SK-N-SH (cell line): ENCODE data around the gene NXPH4. TPM values are rescaled to one million over a fixed set of nuclear protein-coding genes. Genes with fewer than 3 reads are reported as not detected.

ENCODE experiments used
- CTCF ChIA-PET: fragments of 300-600, 350-600 bp; formaldehyde crosslinking; extraction: SDS; loops from one replicate; lab custom pipeline; 2021; lab: Yijun Ruan, JAX
- POLR2A ChIA-PET: fragments of 350-600 bp; sonication (Branson Sonifier 250); formaldehyde crosslinking; extraction: SDS; loops from one replicate; lab custom pipeline; 2020; ENCODE audit warnings: antibody characterized with exemption, inconsistent platforms; lab: Yijun Ruan, JAX
- DNase-seq: peaks from one replicate; pipeline ENCODE4 v3.0.0; 2012
- H2AFZ ChIP-seq: fragments of 200-600 bp; sonication (generic); 2 replicates; pipeline ENCODE4 v1.8.1; 2016; ENCODE audit warnings: antibody characterized with exemption, mild to moderate bottlenecking, low read depth
- H3F3A ChIP-seq: fragments of 200-600 bp; sonication (generic); replicated peaks from 2 replicates; pipeline ENCODE3; 2016; ENCODE audit warnings: antibody characterized with exemption, mild to moderate bottlenecking; ENCODE audit not compliant: insufficient read depth
- H3K27ac ChIP-seq, 2 experiments: fragments of 200-500 bp in 1 of 2; fragments of 200-600 bp in 1 of 2; sonication (Bioruptor generic) in 1 of 2; sonication (generic), shearing (Covaris generic) in 1 of 2; 2 replicates each; pipeline versions ENCODE4 v1.5.1 to v1.6.1; 2014 to 2016; ENCODE audit warnings: low read depth in 2 of 2, inconsistent platforms in 1 of 2, low read length in 1 of 2, mild to moderate bottlenecking in 1 of 2, mixed read lengths in 1 of 2
- H3K27me3 ChIP-seq: fragments of 200-600 bp; sonication (generic), shearing (Covaris generic); 2 replicates; pipeline ENCODE4 v1.6.1; 2016; ENCODE audit warnings: mixed run types; ENCODE audit not compliant: insufficient read depth
- H3K36me3 ChIP-seq, 2 experiments: fragments of 200-500 bp in 1 of 2; fragments of 200-600 bp in 1 of 2; sonication (Bioruptor generic) in 1 of 2; sonication (generic) in 1 of 2; replicated peaks in 1 of 2; 2 replicates each; pipeline versions ENCODE3 to v1.5.1; 2014 to 2016; ENCODE audit warnings: low read length in 1 of 2, mild to moderate bottlenecking in 1 of 2; ENCODE audit not compliant: insufficient read depth in 2 of 2, control insufficient read depth in 1 of 2
- H3K4me1 ChIP-seq, 2 experiments: fragments of 200-500 bp in 1 of 2; fragments of 200-600 bp in 1 of 2; sonication (Bioruptor generic) in 1 of 2; sonication (generic), shearing (Covaris generic) in 1 of 2; 2 replicates each; pipeline versions ENCODE4 v1.5.1 to v1.6.1; 2014 to 2016; ENCODE audit warnings: low read depth in 1 of 2, low read length in 1 of 2, mixed run types in 1 of 2; ENCODE audit not compliant: insufficient read depth in 2 of 2, control insufficient read depth in 1 of 2
- H3K4me2 ChIP-seq: fragments of 200-600 bp; sonication (generic), shearing (Covaris generic); 2 replicates; pipeline ENCODE4 v1.6.1; 2017; ENCODE audit warnings: mixed run types
- H3K4me3 ChIP-seq, 2 experiments: fragments of 200-500 bp in 1 of 2; fragments of 200-600 bp in 1 of 2; sonication (Bioruptor generic) in 1 of 2; sonication (generic), shearing (Covaris generic) in 1 of 2; 2 replicates each; pipeline versions ENCODE4 v1.5.1 to v1.8.1; 2014 to 2016; ENCODE audit warnings: low read depth in 2 of 2, inconsistent platforms in 1 of 2, low read length in 1 of 2, mild to moderate bottlenecking in 1 of 2, mixed read lengths in 1 of 2, moderate library complexity in 1 of 2
- H3K79me2 ChIP-seq: fragments of 200-600 bp; sonication (generic); 2 replicates; pipeline ENCODE4 v1.8.1; 2017; ENCODE audit warnings: mild to moderate bottlenecking; ENCODE audit not compliant: insufficient read depth
- H3K9ac ChIP-seq: fragments of 200-600 bp; sonication (generic); 2 replicates; pipeline ENCODE4 v1.6.1; 2017; ENCODE audit warnings: mixed run types
- H3K9me2 ChIP-seq: fragments of 200-600 bp; sonication (generic); 2 replicates; pipeline ENCODE4 v1.6.1; 2017; ENCODE audit warnings: mixed run types
- H3K9me3 ChIP-seq: fragments of 200-600 bp; sonication (generic); 2 replicates; pipeline ENCODE4 v1.6.1; 2017; ENCODE audit warnings: mixed run types, mild to moderate bottlenecking, moderate library complexity
- H4K20me1 ChIP-seq: fragments of 200-600 bp; sonication (generic); 2 replicates; pipeline ENCODE4 v1.6.1; 2017; ENCODE audit warnings: mild to moderate bottlenecking, mixed run types; ENCODE audit not compliant: insufficient read depth
- ELF1 ChIP-seq: IDR thresholded peaks from 2 replicates; pipeline ENCODE4 v1.4.0; 2012
- EP300 ChIP-seq, 2 experiments: IDR thresholded peaks; 2 replicates each; pipeline versions ENCODE4 v1.4.0 to v1.6.1; 2012; ENCODE audit warnings: borderline replicate concordance in 1 of 2, low read depth in 1 of 2, low read length in 1 of 2
- EZH2phosphoT487 ChIP-seq: fragments of 200-600 bp; sonication (generic); IDR thresholded peaks from 2 replicates; pipeline ENCODE4 v1.6.1; 2017; ENCODE audit warnings: low read depth, mixed run types, mild to moderate bottlenecking, antibody characterized with exemption, moderate library complexity, borderline replicate concordance
- FOXJ3 ChIP-seq: sonication (generic); formaldehyde crosslinking; IDR thresholded peaks from 2 replicates; pipeline ENCODE4 v1.5.1; 2020; ENCODE audit warnings: mild to moderate bottlenecking, missing genetic modification reagents
- FOXM1 ChIP-seq: IDR thresholded peaks from 2 replicates; pipeline ENCODE4 v1.4.0; 2012; ENCODE audit warnings: low read depth, mild to moderate bottlenecking
- JUND ChIP-seq: IDR thresholded peaks from 2 replicates; pipeline ENCODE4 v1.4.0; 2012
- RCOR1 ChIP-seq: fragments of 150-350 bp; IDR thresholded peaks from 2 replicates; pipeline ENCODE4 v1.6.1; 2017; ENCODE audit warnings: antibody characterized with exemption, low read length
- TAF1 ChIP-seq: IDR thresholded peaks from 2 replicates; pipeline ENCODE4 v1.6.1; 2012; ENCODE audit warnings: low read depth, mild to moderate bottlenecking, low read length, moderate library complexity, borderline replicate concordance
- TCF12 ChIP-seq: IDR thresholded peaks from 2 replicates; pipeline ENCODE4 v1.4.0; 2012
- ZBTB33 ChIP-seq: IDR thresholded peaks from 2 replicates; pipeline ENCODE4 v1.4.0; 2012; ENCODE audit warnings: low read depth, borderline replicate concordance
- WGBS: methylation state at CpG from one replicate; pipeline ENCODE4 v1.1.6; 2017; ENCODE audit warnings: low lambda C conversion rate; 5-methylcytosine and 5-hydroxymethylcytosine counted together
- polyA plus RNA-seq, 3 experiments: library from polyadenylated mRNA; depleted of rRNA; stranded (reverse); fragments of >200 nt; gene quantifications; 2 replicates each; pipeline ENCODE4 v1.2.3, GENCODE V29; 2012
- TF ChIP-seq, protein P1 (sequence below): IDR thresholded peaks from 2 replicates; pipeline ENCODE4 v1.4.0; 2012; ENCODE audit warnings: low read depth, borderline replicate concordance
- TF ChIP-seq, protein P2 (sequence below): IDR thresholded peaks from 2 replicates; pipeline ENCODE4 v1.6.1; 2012; ENCODE audit warnings: mild to moderate bottlenecking, low read depth, low read length, moderate library complexity
- TF ChIP-seq, protein P3 (sequence below): fragments of 150-350 bp; IDR thresholded peaks from 2 replicates; pipeline ENCODE4 v1.6.1; 2016; ENCODE audit warnings: mild to moderate bottlenecking, low read depth, low read length
- TF ChIP-seq, protein P4 (sequence below): IDR thresholded peaks from 2 replicates; pipeline ENCODE4; 2012

The NXPH4 gene
- polyA plus RNA-seq, 1 of the 3 experiments (the other 2 are of a cell fraction), result 0.31 TPM

- CTCF ChIA-PET, result interaction anchor here (1.3 to 31.5 kb wide), 9 partner anchors 10 to 208 kb away, joined by 4 to 937 read pairs (median 10); partner anchors contain the start of genes GLI1 and NXPH4
- peaks cover 7 to 9% of the 10 kb centered on the region in 2 experiments for H3K36me3 ChIP-seq
Measured at GRCh38 chr12:57250956-57251355, 34.4 kb downstream of the NXPH4 start, which contains the start of gene STAC3. STAC3 (minus strand) TSS chr12:57251187; CDS start chr12:57249636, 1,551 bp downstream.

DNA sequence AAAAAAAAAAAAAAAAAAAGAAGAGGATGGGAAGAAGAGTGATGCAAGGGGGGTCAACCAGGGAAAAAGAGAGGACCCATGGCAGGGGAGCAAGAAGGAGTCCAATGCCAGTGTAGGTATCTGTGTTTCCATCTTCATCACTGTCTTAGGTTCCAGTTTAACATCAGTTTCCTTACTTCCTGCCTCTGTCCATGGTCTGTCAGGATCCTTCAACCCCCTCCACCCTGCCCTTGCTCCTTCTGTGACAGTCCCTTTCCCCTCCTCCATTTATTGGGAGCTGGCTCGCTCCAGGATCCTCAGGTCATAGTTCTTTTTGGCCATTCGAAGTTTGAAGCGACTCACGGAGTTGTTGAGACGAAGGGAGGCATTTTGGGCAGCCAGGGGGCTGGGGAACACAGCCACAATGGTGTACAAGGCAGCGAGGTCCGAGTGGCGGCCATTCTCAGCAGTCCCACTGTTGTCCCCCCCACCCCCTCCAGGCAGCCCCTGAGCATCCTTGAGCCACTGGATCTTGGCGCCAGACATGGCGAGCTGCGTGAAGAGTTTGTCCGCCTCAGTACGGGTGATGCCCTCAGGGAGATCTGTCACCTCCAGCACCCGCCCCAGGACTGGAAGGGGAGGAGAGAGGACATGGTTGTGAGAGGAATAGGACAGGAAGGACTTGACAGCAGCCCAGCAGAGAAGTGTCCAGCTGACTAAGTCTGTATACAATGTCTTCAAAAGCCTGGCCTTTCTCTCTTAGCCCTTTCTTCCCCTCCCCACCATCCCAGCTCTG lies 38.1 kb downstream of the NXPH4 start:
- Histone ChIP-seq H3K4me3 (no peak overlapping the region), H3K27ac (no peak overlapping the region), H3K9ac (no peak overlapping the region), H3K27me3 (no peaks in the 10 kb centered on the region), H3F3A (no peaks in the 10 kb centered on the region), H3K9me3 (no peaks in the 10 kb centered on the region), H2AFZ (no peak overlapping the region), H3K79me2 (no peaks in the 10 kb centered on the region), H3K4me2 (no peak overlapping the region), H3K9me2 (no peaks in the 10 kb centered on the region), H4K20me1 (no peaks in the 10 kb centered on the region), H3K36me3 (peaks cover 31 to 35% of the 10 kb centered on the region in 2 experiments), H3K4me1 (peaks cover 0 to 6% of the 10 kb centered on the region in 2 experiments; a peak in 1 of 4 replicates)
- 98% methylated on average over 12 of the region's 14 CpGs for WGBS
- no peak for DNase-seq
- TF ChIP-seq EZH2phosphoT487 (no peak), FOXJ3 (CRISPR knock-in tag) (no peak), ZBTB33 (no peak), RCOR1 (no peak), ELF1 (no peak)
- TF ChIP-seq, protein P1, sequence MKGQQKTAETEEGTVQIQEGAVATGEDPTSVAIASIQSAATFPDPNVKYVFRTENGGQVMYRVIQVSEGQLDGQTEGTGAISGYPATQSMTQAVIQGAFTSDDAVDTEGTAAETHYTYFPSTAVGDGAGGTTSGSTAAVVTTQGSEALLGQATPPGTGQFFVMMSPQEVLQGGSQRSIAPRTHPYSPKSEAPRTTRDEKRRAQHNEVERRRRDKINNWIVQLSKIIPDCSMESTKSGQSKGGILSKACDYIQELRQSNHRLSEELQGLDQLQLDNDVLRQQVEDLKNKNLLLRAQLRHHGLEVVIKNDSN, result no peak
- TF ChIP-seq, protein P2, sequence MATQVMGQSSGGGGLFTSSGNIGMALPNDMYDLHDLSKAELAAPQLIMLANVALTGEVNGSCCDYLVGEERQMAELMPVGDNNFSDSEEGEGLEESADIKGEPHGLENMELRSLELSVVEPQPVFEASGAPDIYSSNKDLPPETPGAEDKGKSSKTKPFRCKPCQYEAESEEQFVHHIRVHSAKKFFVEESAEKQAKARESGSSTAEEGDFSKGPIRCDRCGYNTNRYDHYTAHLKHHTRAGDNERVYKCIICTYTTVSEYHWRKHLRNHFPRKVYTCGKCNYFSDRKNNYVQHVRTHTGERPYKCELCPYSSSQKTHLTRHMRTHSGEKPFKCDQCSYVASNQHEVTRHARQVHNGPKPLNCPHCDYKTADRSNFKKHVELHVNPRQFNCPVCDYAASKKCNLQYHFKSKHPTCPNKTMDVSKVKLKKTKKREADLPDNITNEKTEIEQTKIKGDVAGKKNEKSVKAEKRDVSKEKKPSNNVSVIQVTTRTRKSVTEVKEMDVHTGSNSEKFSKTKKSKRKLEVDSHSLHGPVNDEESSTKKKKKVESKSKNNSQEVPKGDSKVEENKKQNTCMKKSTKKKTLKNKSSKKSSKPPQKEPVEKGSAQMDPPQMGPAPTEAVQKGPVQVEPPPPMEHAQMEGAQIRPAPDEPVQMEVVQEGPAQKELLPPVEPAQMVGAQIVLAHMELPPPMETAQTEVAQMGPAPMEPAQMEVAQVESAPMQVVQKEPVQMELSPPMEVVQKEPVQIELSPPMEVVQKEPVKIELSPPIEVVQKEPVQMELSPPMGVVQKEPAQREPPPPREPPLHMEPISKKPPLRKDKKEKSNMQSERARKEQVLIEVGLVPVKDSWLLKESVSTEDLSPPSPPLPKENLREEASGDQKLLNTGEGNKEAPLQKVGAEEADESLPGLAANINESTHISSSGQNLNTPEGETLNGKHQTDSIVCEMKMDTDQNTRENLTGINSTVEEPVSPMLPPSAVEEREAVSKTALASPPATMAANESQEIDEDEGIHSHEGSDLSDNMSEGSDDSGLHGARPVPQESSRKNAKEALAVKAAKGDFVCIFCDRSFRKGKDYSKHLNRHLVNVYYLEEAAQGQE, result peak; percentile 69
- POLR2A ChIA-PET, result interaction anchor here (0.9 kb wide), 1 partner anchor 16 kb away, joined by 3 read pairs; no protein-coding TSS in a partner anchor
- CTCF ChIA-PET, result interaction anchor here (0.7 to 10.7 kb wide), 9 partner anchors 8 to 198 kb away, joined by 3 to 103 read pairs (median 3); no protein-coding TSS in a partner anchor

More at GRCh38 chr12:57250956-57251355, 34.4 kb downstream of the NXPH4 start, which contains the start of gene STAC3:
- POLR2A ChIA-PET, result interaction anchor here (0.6 kb wide), 1 partner anchor 213 kb away, joined by 3 read pairs; no protein-coding TSS in a partner anchor
- H3K9me2 ChIP-seq, result no peaks in the 10 kb centered on the region
- TF ChIP-seq EP300 (IDR thresholded peaks at IDR 0.05; ENCODE audit: borderline replicate concordance in 1 of 2, low read depth in 1 of 2, low read length in 1 of 2) (no peak), FOXM1 (no peak), RCOR1 (no peak), TAF1 (no peak), JUND (no peak), TCF12 (no peak), ELF1 (no peak)
- TF ChIP-seq, protein P1, result no peak
- TF ChIP-seq, protein P3, sequence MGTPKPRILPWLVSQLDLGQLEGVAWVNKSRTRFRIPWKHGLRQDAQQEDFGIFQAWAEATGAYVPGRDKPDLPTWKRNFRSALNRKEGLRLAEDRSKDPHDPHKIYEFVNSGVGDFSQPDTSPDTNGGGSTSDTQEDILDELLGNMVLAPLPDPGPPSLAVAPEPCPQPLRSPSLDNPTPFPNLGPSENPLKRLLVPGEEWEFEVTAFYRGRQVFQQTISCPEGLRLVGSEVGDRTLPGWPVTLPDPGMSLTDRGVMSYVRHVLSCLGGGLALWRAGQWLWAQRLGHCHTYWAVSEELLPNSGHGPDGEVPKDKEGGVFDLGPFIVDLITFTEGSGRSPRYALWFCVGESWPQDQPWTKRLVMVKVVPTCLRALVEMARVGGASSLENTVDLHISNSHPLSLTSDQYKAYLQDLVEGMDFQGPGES, result no peak
- TF ChIP-seq, protein P4, sequence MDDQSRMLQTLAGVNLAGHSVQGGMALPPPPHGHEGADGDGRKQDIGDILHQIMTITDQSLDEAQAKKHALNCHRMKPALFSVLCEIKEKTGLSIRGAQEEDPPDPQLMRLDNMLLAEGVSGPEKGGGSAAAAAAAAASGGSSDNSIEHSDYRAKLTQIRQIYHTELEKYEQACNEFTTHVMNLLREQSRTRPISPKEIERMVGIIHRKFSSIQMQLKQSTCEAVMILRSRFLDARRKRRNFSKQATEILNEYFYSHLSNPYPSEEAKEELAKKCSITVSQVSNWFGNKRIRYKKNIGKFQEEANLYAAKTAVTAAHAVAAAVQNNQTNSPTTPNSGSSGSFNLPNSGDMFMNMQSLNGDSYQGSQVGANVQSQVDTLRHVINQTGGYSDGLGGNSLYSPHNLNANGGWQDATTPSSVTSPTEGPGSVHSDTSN, result no peak
- H3K4me1 ChIP-seq, result no peaks in the 10 kb centered on the region
- no peaks in the 10 kb centered on the region for H3K9me3 ChIP-seq
- H3F3A ChIP-seq, result no peaks in the 10 kb centered on the region
- DNase-seq, result no peak
- WGBS, result 87% methylated on average over 7 of the region's 7 CpGs
- no peak within 1 kb of the TSS for H3K9ac ChIP-seq
- no peaks in the 10 kb centered on the region for H3K79me2 ChIP-seq
- H3K27ac ChIP-seq, result no peak within 1 kb of the TSS
- no peak within 1 kb of the TSS for H3K4me2 ChIP-seq
- H3K4me3 ChIP-seq, result no peak within 1 kb of the TSS
- H4K20me1 ChIP-seq, result no peaks in the 10 kb centered on the region
- H3K27me3 ChIP-seq, result no peaks in the 10 kb centered on the region
- H2AFZ ChIP-seq, result no peak within 1 kb of the TSS
